OCI-LY7 (cell line): ENCODE measurements around the gene IAPP. TPM values are rescaled to one million over a fixed set of nuclear protein-coding genes. Genes with fewer than 3 reads are reported as not detected.
"Not testable (repeated sequence)": the region's sequence is repeated elsewhere in the genome, so short reads cannot be mapped to it uniquely, and the experiment has no call there.

Experiments used
- BruUV-seq: library from RNA; stranded (reverse); fragments of 400-500 nt; replicated peaks from 2 replicates; lab custom pipeline; 2021; lab: Mats Ljungman, UMichigan
- CTCF ChIA-PET: fragments of 300-600 bp; sonication (Branson Sonifier 250); formaldehyde crosslinking; loops from one replicate; lab custom pipeline; 2022; ENCODE audit warnings: antibody characterized with exemption; ENCODE audit not compliant: unreplicated experiment; lab: Charles Lee
- POLR2A ChIA-PET: fragments of 300-600 bp; sonication (Branson Sonifier 250); formaldehyde crosslinking; loops from one replicate; lab custom pipeline; 2022; ENCODE audit warnings: antibody characterized with exemption; lab: Charles Lee
- DNase-seq: peaks from one replicate; pipeline ENCODE4 v3.0.0-alpha.2; 2015; ENCODE audit warnings: low spot score
- H2AFZ ChIP-seq: fragments of 200-600 bp; sonication (generic), shearing (Covaris generic); 2 replicates; pipeline ENCODE4 v1.6.1; 2014; ENCODE audit warnings: mild to moderate bottlenecking, antibody characterized with exemption, low read length, moderate library complexity
- H3K27ac ChIP-seq: fragments of 200-600 bp; sonication (generic); 2 replicates; pipeline ENCODE4 v1.5.1; 2014; ENCODE audit warnings: mixed run types, low read depth, mild to moderate bottlenecking, moderate library complexity, low read length, inconsistent platforms; ENCODE audit not compliant: poor library complexity, severe bottlenecking
- H3K36me3 ChIP-seq: fragments of 200-600 bp; sonication (generic); 2 replicates; pipeline ENCODE4 v1.6.1; 2014; ENCODE audit warnings: mild to moderate bottlenecking, antibody characterized with exemption, low read length, moderate library complexity, mixed read lengths; ENCODE audit not compliant: insufficient read depth
- H3K4me1 ChIP-seq: fragments of 200-600 bp; sonication (generic); 2 replicates; pipeline ENCODE4 v1.5.1; 2014; ENCODE audit warnings: mild to moderate bottlenecking, low read length; ENCODE audit not compliant: insufficient read depth, poor library complexity, severe bottlenecking
- H3K4me2 ChIP-seq: fragments of 200-600 bp; sonication (generic); 2 replicates; pipeline ENCODE4 v1.6.1; 2014; ENCODE audit warnings: mild to moderate bottlenecking, low read length
- H3K4me3 ChIP-seq: fragments of 200-600 bp; sonication (generic); 2 replicates; pipeline ENCODE4 v1.5.1; 2014; ENCODE audit warnings: mild to moderate bottlenecking, low read depth, low read length; ENCODE audit not compliant: poor library complexity, severe bottlenecking
- H3K79me2 ChIP-seq: fragments of 200-600 bp; sonication (generic); 2 replicates; pipeline ENCODE4 v1.6.1; 2016; ENCODE audit warnings: low read depth, mild to moderate bottlenecking, low read length, moderate library complexity, mixed read lengths; ENCODE audit not compliant: insufficient read depth
- H3K9me2 ChIP-seq: fragments of 200-600 bp; sonication (generic); 2 replicates; pipeline ENCODE4 v1.6.1; 2016; ENCODE audit warnings: mild to moderate bottlenecking, low read length, mixed read lengths; ENCODE audit not compliant: insufficient read depth
- H3K9me3 ChIP-seq: fragments of 200-600 bp; sonication (generic); 2 replicates; pipeline ENCODE4 v1.6.1; 2014; ENCODE audit warnings: mild to moderate bottlenecking, mixed run types, low read length, mixed read lengths
- H4K20me1 ChIP-seq: fragments of 200-600 bp; sonication (generic); 2 replicates; pipeline ENCODE4 v1.6.1; 2014; ENCODE audit warnings: mild to moderate bottlenecking, antibody characterized with exemption, low read length, moderate library complexity, mixed read lengths; ENCODE audit not compliant: insufficient read depth
- CTCF ChIP-seq: fragments of 200-600 bp; sonication (generic); conservative IDR thresholded peaks from 2 replicates; pipeline ENCODE4 v1.5.1; 2014; ENCODE audit warnings: mild to moderate bottlenecking, antibody characterized with exemption, low read length, moderate library complexity, mixed read lengths
- EZH2phosphoT487 ChIP-seq: fragments of 200-600 bp; sonication (generic); IDR thresholded peaks from 2 replicates; pipeline ENCODE4 v1.6.1; 2018; ENCODE audit warnings: low read depth, borderline replicate concordance, mild to moderate bottlenecking, mixed run types, antibody characterized with exemption, low read length, moderate library complexity, mixed read lengths
- intact Hi-C: fragments of 100-400 bp; cut with micrococcal nuclease; formaldehyde crosslinking; loops from one replicate; pipeline ENCODE4 v1.10.0; 2022; ENCODE audit not compliant: unreplicated experiment
- total RNA-seq, 2 experiments: library from RNA; depleted of rRNA in 1 of 2; stranded (reverse); fragments of >200 nt in 1 of 2; shearing (Covaris generic) in 1 of 2; gene quantifications; 2 replicates each; pipeline ENCODE4 v1.2.3, GENCODE V29; 2014 to 2022

Gene IAPP
- total RNA-seq, 2 experiments from 2014 or later: not detected

GRCh38 chr12:21354641-21355040, 18.1 kb upstream of the IAPP start:
- CTCF ChIA-PET: no interaction called here

GRCh38 chr12:21360632-21361031, 12.1 kb upstream of the IAPP start:
- H2AFZ ChIP-seq, H3K4me1 ChIP-seq, DNase-seq, H3K27ac ChIP-seq, H3K9me2 ChIP-seq, H3K36me3 ChIP-seq, BruUV-seq, intact Hi-C loops, H4K20me1 ChIP-seq, H3K4me3 ChIP-seq, CTCF ChIA-PET, H3K9me3 ChIP-seq, H3K4me2 ChIP-seq, H3K79me2 ChIP-seq: not testable (repeated sequence)
- POLR2A ChIA-PET: interaction anchor here (0.6 kb wide), 1 partner anchor 80 kb away, joined by 3 read pairs; no protein-coding TSS in a partner anchor

More at GRCh38 chr12:21354641-21355040, 18.1 kb upstream of the IAPP start:
- Histone ChIP-seq H3K27ac (no peak overlapping the region), H3K9me3 (no peaks in the 10 kb centered on the region), H3K4me1 (no peaks in the 10 kb centered on the region), H3K4me2 (no peak overlapping the region), H3K79me2 (no peaks in the 10 kb centered on the region), H3K9me2 (no peaks in the 10 kb centered on the region), H4K20me1 (no peaks in the 10 kb centered on the region), H2AFZ (no peak overlapping the region), H3K4me3 (no peak overlapping the region), H3K36me3 (no peaks in the 10 kb centered on the region)
- POLR2A ChIA-PET: no interaction called here
- BruUV-seq: no TSS peak
- DNase-seq: no peak
- TF ChIP-seq EZH2phosphoT487 (no peak), CTCF (no peak)
- intact Hi-C loops: no loop called here

GRCh38 chr12:21369141-21369980, 3.3 kb upstream of the IAPP start:
- Histone ChIP-seq H3K79me2 (no peaks in the 10 kb centered on the region), H3K36me3 (no peaks in the 10 kb centered on the region), H2AFZ (no peak overlapping the region), H3K27ac (no peak overlapping the region), H3K4me3 (no peak overlapping the region), H3K4me2 (no peak overlapping the region), H4K20me1 (no peaks in the 10 kb centered on the region), H3K9me3 (no peaks in the 10 kb centered on the region), H3K9me2 (no peaks in the 10 kb centered on the region), H3K4me1 (no peaks in the 10 kb centered on the region)
- intact Hi-C loops: no loop called here
- TF ChIP-seq EZH2phosphoT487 (no peak), CTCF (no peak)
- ChIA-PET CTCF (no interaction called here), POLR2A (interaction anchor here (0.5 kb wide), 1 partner anchor 224 kb away, joined by 3 read pairs; no protein-coding TSS in a partner anchor)
- no peak for DNase-seq
- no TSS peak for BruUV-seq
